Brain microvascular endothelial cell (primary cell): ENCODE data around the gene SPATC1L.

ENCODE experiments used
- DNase-seq: peaks from one replicate; pipeline ENCODE4 v3.0.0-alpha.2; 2020
- H3K27ac ChIP-seq: fragments of 250-450 bp; sonication (Bioruptor Pico); 2 replicates; pipeline ENCODE4 v1.5.1; 2020; ENCODE audit warnings: mild to moderate bottlenecking, moderate library complexity
- H3K27me3 ChIP-seq: fragments of 250-450 bp; sonication (Bioruptor Pico); replicated peaks from 2 replicates; pipeline ENCODE4 v1.5.1; 2020; ENCODE audit warnings: mild to moderate bottlenecking
- H3K36me3 ChIP-seq: fragments of 250-450 bp; sonication (Bioruptor Pico); replicated peaks from 2 replicates; pipeline ENCODE4 v1.5.1; 2020; ENCODE audit warnings: mild to moderate bottlenecking
- H3K4me3 ChIP-seq: 2 replicates; pipeline ENCODE4 v1.5.1; 2011; ENCODE audit warnings: low read depth, mild to moderate bottlenecking, control low read depth, low read length, moderate library complexity
- CTCF ChIP-seq: IDR thresholded peaks from 2 replicates; pipeline ENCODE4 v1.5.1; 2011; ENCODE audit warnings: low read depth, mild to moderate bottlenecking, moderate library complexity, low read length, control low read depth, inconsistent platforms; ENCODE audit errors: missing control alignments
- in situ Hi-C: cut with HindIII; loops from 2 replicates; pipeline ENCODE4 v1.10.0; 2017; ENCODE audit warnings: low sequenced_read_pairs, low pct_ligation_motif_present

Gene SPATC1L

GRCh38 chr21:46120301-46121285 lies 63.7 kb downstream of the SPATC1L start:
- DNase-seq, result no peak
- no peak overlapping the region for H3K4me3 ChIP-seq
- H3K27me3 ChIP-seq, result no peaks in the 10 kb centered on the region
- no peak overlapping the region for H3K27ac ChIP-seq
- peaks cover 93% of the 10 kb centered on the region for H3K36me3 ChIP-seq
- in situ Hi-C loops, result no loop called here
- TF ChIP-seq CTCF, result no peak

GRCh38 chr21:46119637-46120271 lies 64.5 kb downstream of the SPATC1L start:
- Histone ChIP-seq H3K27me3 (no peaks in the 10 kb centered on the region), H3K4me3 (no peak overlapping the region), H3K36me3 (peaks cover 91% of the 10 kb centered on the region), H3K27ac (no peak overlapping the region)
- in situ Hi-C loops, result no loop called here
- DNase-seq, result no peak
- TF ChIP-seq CTCF, result no peak

DNA sequence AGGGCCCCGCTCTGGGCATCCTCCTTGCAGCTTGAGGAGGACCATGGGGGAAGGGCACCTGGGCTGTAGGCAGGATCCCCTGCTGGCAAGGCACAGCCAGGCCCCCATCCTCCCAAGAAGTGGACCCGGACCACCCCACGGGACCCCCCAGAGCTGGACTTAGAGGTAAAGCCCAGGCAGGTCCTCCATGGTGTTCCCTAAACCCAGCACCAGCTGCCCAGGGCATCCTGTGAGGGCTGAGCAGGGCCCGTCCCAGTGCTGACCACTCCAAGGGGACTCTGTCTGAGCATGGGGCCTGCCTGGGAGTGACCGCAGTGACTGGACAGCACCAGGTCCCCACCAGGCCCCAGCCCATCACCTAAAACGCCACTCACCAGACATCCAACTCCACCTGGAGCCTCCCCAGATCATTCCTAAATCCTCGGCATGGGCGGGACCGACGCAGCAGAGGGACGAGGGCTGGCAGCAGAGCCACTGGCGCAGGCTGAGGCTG lies 65.1 kb downstream of the SPATC1L start:
- Histone ChIP-seq H3K27me3 (no peaks in the 10 kb centered on the region), H3K36me3 (peaks cover 91% of the 10 kb centered on the region), H3K4me3 (no peak overlapping the region), H3K27ac (no peak overlapping the region)
- in situ Hi-C loops, result no loop called here
- no peak for TF ChIP-seq CTCF
- no peak for DNase-seq

DNA sequence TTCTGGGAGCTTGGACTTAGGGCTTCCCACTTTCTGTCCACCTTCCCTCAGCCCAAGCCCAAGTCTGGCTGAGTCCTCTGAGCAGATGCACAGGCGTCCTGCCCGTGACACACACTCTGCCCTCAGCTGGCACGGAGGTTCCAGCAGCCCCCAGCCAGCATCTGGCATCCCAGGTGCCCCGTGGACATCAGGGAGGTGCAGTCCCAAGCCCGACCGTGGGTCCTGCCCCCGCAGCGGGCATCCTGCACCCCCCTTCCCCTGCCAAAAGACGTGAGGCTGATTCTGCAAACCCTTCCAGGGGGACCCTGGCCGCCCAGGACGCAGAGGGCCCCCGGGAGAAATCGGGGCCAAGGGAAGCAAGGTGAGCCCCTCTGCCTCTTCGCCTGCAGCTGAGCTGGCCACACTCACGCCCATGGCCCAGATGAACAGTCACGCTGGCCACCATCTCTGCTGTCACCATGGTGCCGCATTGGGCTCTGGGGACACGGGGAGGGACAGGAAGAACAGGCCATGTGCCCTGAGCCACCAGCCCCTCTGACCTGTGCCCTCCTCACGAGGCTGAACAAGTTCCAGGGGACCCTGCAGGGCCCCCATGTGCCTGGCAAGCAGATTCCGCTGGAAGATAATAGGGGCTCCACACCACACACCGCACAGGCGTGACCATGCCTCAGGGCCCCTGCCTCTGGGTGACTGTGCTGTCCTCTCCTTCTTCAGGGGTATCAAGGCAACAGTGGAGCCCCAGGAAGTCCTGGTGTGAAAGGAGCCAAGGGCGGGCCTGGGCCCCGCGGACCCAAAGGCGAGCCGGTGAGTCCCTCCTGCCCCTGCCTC lies 65.7 kb downstream of the SPATC1L start:
- no peak for TF ChIP-seq CTCF
- H3K4me3 ChIP-seq, result no peak overlapping the region
- H3K27me3 ChIP-seq, result no peaks in the 10 kb centered on the region
- DNase-seq, result no peak
- in situ Hi-C loops, result no loop called here
- H3K27ac ChIP-seq, result no peak overlapping the region
- peaks cover 94% of the 10 kb centered on the region for H3K36me3 ChIP-seq

DNA sequence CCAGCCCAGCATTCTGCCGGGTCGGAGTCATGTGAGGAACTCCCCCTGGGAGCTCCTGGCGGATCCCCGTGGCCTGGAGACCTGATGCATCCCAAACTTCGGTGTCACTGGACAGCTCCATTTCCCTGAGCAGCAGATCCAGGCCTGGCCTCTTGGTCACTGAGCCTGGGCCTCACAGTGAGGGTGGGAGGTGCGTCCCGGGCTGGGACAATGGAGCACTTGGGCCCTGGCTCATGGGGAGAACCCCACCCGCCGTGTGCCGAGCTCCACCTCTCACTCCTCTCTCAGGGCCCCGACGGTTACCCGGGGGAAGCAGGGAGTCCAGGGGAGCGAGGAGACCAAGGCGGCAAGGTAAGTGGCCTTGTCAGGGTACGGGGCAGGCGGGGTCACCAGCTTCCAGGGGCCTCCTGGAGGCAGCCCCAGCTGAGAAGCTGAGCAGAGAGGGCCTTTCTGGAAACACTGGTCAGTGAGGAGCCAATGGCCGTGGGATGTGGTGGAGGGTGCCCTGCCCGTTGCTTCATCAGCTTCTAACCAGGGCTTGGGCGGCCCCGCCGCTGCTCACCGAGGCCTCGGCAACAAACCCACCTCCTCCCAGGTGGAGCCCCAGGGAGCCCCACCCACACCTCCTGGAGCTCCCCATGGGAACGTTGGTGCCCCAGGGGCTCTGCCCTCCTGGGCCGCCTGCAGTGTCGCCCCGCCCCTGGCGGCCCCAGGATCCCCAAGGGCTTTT lies 66.5 kb downstream of the SPATC1L start:
- Histone ChIP-seq H3K27ac (no peak overlapping the region), H3K4me3 (no peak overlapping the region), H3K27me3 (no peaks in the 10 kb centered on the region), H3K36me3 (peaks cover 98% of the 10 kb centered on the region)
- in situ Hi-C loops, result no loop called here
- TF ChIP-seq CTCF, result no peak
- DNase-seq, result no peak
